Measurements from ENCODE around the gene MDM2.

DNA sequence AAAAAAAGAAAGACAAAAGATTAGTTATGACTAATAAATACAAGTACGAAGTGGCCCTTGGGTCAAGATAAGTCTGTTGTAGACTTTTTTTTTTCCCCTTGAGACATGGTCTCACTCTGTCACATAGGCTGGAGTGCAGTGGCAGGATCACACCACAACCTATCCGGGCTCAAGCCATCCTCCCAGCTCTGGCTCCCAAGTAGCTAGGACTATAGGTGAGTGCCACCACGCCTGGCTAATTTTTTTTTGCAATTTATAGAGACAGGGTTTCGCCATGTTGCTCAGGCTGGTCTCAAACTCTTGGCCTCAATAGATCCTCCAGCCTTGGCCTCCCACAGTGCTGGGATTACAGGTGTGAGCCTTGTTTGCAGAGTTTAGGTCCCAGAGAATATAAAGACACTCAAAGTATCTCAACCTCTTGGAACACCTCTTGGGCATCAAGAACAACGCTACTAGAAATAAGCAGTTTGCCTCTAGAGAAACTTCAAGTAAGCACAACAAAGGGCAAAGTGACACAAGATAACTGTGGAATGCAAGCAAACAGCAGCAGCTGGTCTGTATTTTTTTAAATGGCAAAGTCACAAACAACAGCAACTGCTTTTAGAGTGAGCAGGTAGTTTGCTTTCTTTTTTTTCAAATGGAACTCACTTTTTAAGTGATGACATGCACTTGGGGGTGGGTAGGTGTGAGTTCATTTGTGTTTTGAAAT, 3.9 kb upstream of the MDM2 start:
- TF ChIP-seq, protein P1, sequence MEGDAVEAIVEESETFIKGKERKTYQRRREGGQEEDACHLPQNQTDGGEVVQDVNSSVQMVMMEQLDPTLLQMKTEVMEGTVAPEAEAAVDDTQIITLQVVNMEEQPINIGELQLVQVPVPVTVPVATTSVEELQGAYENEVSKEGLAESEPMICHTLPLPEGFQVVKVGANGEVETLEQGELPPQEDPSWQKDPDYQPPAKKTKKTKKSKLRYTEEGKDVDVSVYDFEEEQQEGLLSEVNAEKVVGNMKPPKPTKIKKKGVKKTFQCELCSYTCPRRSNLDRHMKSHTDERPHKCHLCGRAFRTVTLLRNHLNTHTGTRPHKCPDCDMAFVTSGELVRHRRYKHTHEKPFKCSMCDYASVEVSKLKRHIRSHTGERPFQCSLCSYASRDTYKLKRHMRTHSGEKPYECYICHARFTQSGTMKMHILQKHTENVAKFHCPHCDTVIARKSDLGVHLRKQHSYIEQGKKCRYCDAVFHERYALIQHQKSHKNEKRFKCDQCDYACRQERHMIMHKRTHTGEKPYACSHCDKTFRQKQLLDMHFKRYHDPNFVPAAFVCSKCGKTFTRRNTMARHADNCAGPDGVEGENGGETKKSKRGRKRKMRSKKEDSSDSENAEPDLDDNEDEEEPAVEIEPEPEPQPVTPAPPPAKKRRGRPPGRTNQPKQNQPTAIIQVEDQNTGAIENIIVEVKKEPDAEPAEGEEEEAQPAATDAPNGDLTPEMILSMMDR (conservative IDR thresholded peaks at IDR 0.05; ENCODE audit: low read depth, low read length): no peak
- TF ChIP-seq EZH2 (IDR thresholded peaks at IDR 0.05; ENCODE audit: low read length, unreplicated experiment): no peak
- no peak for TF ChIP-seq EZH2phosphoT487 (IDR thresholded peaks at IDR 0.05; ENCODE audit: borderline replicate concordance, low read length)

All from PC-3 (cell line).